ENCODE data around the gene GSTM4.
"Not testable (repeated sequence)": the region's sequence is repeated elsewhere in the genome, so short reads cannot be mapped to it uniquely, and the experiment has no call there.

The GSTM4 gene

GRCh38 chr1:109658533-109659042, 2.7 kb downstream of the GSTM4 start:
- no peak for DNase-seq (ENCODE audit: low read depth)
- H3K4me3 ChIP-seq (ENCODE audit: low read depth, low read length) = no peak overlapping the region
- no peak for TF ChIP-seq CTCF (IDR thresholded peaks at IDR 0.05; ENCODE audit: control insufficient read depth, extremely low read depth, insufficient read depth)

DNA sequence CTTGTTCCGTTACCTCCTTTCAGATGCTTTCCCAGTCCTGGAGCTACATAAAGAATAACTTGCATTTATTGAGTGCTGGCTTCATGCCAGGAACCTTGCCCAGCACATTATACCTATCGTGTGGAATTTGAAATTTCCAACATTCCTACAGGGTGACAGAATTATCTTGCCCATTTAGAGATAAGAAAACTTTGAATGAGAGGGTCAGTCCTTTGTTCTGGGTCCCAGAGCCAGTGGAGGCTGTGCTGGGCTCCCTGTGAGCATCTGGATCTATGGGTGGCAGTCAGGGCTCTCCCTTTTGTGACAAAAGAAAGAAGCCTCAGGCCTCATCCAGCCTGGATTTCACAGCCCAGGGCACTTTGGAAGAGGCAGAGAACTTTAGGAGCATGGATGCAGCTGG, 3.2 kb downstream of the GSTM4 start:
- no peak overlapping the region for H3K4me3 ChIP-seq (ENCODE audit: low read depth, low read length)
- TF ChIP-seq CTCF (IDR thresholded peaks at IDR 0.05; ENCODE audit: control insufficient read depth, extremely low read depth, insufficient read depth) = no peak
- no peak for DNase-seq (ENCODE audit: low read depth)

DNA sequence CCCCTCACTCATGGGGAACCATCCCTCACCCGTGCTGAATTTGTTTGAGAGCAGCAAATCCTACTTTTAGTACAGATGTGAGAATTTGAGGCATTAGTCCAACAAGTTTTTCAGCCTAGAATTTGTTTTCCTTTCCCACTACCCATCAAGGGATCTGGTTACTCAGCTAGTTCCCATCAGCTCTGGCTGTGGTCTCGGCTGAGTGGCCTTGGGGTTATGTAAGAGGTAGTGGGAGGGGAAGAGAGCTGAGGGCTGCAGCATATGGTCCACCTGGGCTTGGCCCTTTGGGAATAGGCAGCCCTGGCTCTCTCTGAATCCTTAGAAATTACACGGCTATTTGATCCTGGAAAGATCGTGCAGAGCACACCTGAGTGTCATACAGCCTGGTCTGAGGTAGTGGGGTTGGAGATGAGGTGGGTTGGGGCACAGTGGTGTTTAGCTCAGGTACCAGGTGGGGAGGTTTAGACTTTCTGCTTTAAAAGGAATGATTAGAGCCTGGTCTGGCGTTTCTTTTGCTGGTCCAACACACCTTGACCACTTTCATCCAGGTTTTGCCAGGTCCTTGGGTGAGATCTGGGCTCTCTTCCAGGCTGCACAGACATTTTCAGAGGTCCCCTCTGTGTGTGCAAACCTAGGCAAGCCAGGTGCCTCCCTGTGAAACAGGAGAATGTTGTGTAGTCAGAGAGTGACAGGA, 4.2 kb downstream of the GSTM4 start:
- H3K4me3 ChIP-seq (ENCODE audit: low read depth, low read length) = no peak overlapping the region
- DNase-seq (ENCODE audit: low read depth) = no peak
- TF ChIP-seq CTCF (IDR thresholded peaks at IDR 0.05; ENCODE audit: control insufficient read depth, extremely low read depth, insufficient read depth) = no peak

DNA sequence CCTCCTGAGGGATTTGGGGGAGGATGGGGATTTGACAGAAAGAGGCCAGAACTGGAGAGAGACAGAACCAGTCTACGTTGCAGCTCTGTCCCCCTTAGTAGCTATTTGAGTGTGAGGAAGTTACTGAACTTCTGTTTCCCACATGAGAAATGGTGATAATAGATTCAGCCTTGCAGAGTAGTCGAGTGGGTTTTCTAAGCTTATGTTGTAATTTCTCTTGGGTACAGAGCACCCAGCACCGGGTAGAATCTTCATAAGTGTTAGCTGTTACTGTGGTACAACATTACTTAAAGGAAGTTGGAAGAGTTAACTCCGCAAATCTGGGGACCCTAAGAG, 4.8 kb downstream of the GSTM4 start:
- not testable (repeated sequence) for DNase-seq (ENCODE audit: low read depth); H3K4me3 ChIP-seq (ENCODE audit: low read depth, low read length)

DNA sequence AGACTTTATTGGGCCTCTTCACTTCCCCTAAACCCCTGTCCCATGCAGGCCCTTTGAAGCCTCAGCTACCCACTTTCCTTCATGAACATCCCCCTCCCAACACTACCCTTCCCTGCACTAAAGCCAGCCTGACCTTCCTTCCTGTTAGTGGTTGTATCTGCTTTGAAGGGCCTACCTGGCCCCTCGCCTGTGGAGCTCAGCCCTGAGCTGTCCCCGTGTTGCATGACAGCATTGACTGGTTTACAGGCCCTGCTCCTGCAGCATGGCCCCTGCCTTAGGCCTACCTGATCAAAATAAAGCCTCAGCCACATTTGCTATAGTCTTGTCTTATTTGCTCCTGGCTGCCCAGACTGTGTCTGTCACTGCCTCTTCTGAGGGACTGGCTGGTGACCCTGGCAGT, 5.5 kb downstream of the GSTM4 start:
- TF ChIP-seq CTCF (IDR thresholded peaks at IDR 0.05; ENCODE audit: control insufficient read depth, extremely low read depth, insufficient read depth) = no peak
- no peak overlapping the region for H3K4me3 ChIP-seq (ENCODE audit: low read depth, low read length)
- DNase-seq (ENCODE audit: low read depth) = no peak

DNA sequence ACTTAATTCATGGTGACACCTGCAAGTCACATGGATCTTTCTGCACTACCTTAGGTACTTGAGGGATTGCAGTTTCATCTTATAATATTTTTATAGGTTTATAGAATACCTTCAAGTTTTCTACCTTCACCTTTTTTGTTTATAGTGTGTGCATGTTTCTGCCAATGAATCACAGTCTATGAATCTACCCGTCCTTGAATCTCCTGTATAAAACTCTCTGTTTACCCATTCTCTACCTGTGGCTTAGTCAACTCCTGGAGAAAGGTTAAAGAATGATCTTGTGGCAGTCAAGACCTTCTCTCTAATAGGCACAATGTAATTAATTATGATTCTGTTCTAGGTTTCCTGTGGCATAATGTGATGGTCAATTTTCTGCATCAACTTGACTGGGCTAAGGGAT, 8.8 kb downstream of the GSTM4 start:
- DNase-seq (ENCODE audit: low read depth) = no peak
- no peak for TF ChIP-seq CTCF (IDR thresholded peaks at IDR 0.05; ENCODE audit: control insufficient read depth, extremely low read depth, insufficient read depth)
- no peak overlapping the region for H3K4me3 ChIP-seq (ENCODE audit: low read depth, low read length)

GRCh38 chr1:109667452-109668122, 11.7 kb downstream of the GSTM4 start, which contains the start of gene GSTM2:
Gene GSTM2, plus strand, starts transcription at chr1:109668057. Its CDS starts 59 bp downstream, at chr1:109668116.
- no peak for TF ChIP-seq CTCF (IDR thresholded peaks at IDR 0.05; ENCODE audit: control insufficient read depth, extremely low read depth, insufficient read depth)
- H3K4me3 ChIP-seq (ENCODE audit: low read depth, low read length) = no peak within 1 kb of the TSS
- no peak for DNase-seq (ENCODE audit: low read depth)
